Lower lobe of right lung (tissue), 2 donors: ENCODE results near the gene ISG20L2. TPM values are rescaled to one million over a fixed set of nuclear protein-coding genes. Genes with fewer than 3 reads are reported as not detected.
A peak's percentile ranks its signal among the peaks of the same experiment; 100 is the strongest.

Experiments used
- ATAC-seq, 2 donors: fragments of 200-7000 bp; cut with Tn5 transposase; one replicate each; pipeline ENCODE4 v1.9.1; 2020 to 2022; ENCODE audit warnings: mild to moderate bottlenecking in 2 of 2, moderate library complexity in 2 of 2
- DNase-seq: peaks from one replicate; pipeline ENCODE4 v3.0.0-alpha.2; 2020
- H3K27ac ChIP-seq: fragments of 200-600 bp; one replicate; pipeline ENCODE4 v1.8.0; 2022
- H3K27me3 ChIP-seq: fragments of 200-600 bp; one replicate; pipeline ENCODE4 v1.8.0; 2022; ENCODE audit warnings: low read depth
- H3K36me3 ChIP-seq: fragments of 200-600 bp; one replicate; pipeline ENCODE4 v1.8.0; 2022; ENCODE audit warnings: mild to moderate bottlenecking
- H3K4me1 ChIP-seq: fragments of 200-600 bp; one replicate; pipeline ENCODE4 v1.8.0; 2022
- H3K4me3 ChIP-seq: fragments of 200-600 bp; one replicate; pipeline ENCODE4 v1.8.0; 2022; ENCODE audit warnings: mild to moderate bottlenecking
- H3K9me3 ChIP-seq: fragments of 200-600 bp; one replicate; pipeline ENCODE4 v1.8.0; 2022
- CTCF ChIP-seq: fragments of 200-600 bp; IDR thresholded peaks from one replicate; pipeline ENCODE4 v1.8.0; 2022; ENCODE audit warnings: antibody characterized with exemption, mild to moderate bottlenecking
- intact Hi-C: fragments of 100-400 bp; cut with DNase I; formaldehyde crosslinking; loops from one replicate; pipeline ENCODE4 v1.11.0; 2022
- total RNA-seq: library from RNA; stranded (reverse); fragmentation: NEBNext Ultra II Directional; extraction: Animal tissue kit (Norgen Biotek cat#: 25700); gene quantifications from one replicate; pipeline ENCODE4 v1.2.1, GENCODE V29; 2021
- donor health status: DM: no; HTN: yes; CAD: no; lungs with severe emphysema.

The ISG20L2 gene
- total RNA-seq, 1 donor from 2014 or later, result 22.6 TPM

DNA sequence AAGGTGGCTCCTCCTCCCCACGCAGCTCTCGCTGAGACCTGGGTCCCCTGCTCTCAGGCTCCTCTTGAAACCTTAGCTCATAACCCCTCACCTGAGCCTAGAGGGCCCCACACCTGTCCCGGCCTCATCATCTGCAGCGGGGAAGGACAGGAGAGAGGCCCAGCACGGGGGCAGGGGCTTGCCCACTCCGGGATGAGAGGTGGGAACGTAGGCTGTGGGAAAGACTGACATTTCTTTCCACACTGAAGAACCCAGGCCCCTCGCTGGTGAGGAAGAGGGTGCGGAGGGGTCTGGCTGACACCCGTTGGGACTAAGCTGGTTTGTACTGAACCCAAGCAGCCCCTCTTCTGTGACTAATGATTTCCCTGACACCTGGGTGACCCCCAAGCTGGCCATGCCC lies 37.4 kb downstream of the ISG20L2 start:
- Histone ChIP-seq H3K4me1 (peaks cover 23% of the 10 kb centered on the region), H3K4me3 (no peak overlapping the region), H3K27ac (no peak overlapping the region), H3K9me3 (no peaks in the 10 kb centered on the region), H3K36me3 (no peaks in the 10 kb centered on the region), H3K27me3 (peaks cover 58% of the 10 kb centered on the region)
- DNase-seq, result no peak
- no peak for ATAC-seq
- TF ChIP-seq CTCF, result no peak
- intact Hi-C loops, result no loop called here

DNA sequence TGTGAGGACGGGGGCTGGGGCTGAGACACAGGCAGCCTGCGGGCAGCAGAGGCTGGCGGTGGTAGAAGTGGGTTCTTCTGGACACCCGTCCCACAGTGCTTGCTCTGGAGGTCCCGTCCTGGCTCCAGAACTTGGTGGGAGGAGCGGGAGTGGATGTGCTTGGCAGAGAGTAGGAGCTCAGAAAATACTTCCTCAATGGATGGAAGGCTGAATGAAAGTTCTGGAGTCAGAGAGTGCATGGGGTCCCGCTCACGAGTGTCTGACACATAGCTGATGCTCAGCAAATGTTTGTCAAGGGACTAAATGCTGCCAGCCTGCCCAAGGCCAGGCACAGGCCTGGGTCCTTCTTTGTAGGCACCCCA lies 37.9 kb downstream of the ISG20L2 start:
- DNase-seq (no peak), ATAC-seq (no peak)
- Histone ChIP-seq H3K4me3 (no peak overlapping the region), H3K27ac (no peak overlapping the region), H3K4me1 (peaks cover 23% of the 10 kb centered on the region), H3K27me3 (peaks cover 58% of the 10 kb centered on the region), H3K36me3 (no peaks in the 10 kb centered on the region), H3K9me3 (no peaks in the 10 kb centered on the region)
- TF ChIP-seq CTCF, result no peak
- intact Hi-C loops, result no loop called here

GRCh38 chr1:156689953-156690674 lies 38.5 kb downstream of the ISG20L2 start:
- Histone ChIP-seq H3K27me3 (peaks cover 58% of the 10 kb centered on the region), H3K4me1 (peaks cover 23% of the 10 kb centered on the region), H3K36me3 (no peaks in the 10 kb centered on the region), H3K27ac (no peak overlapping the region), H3K4me3 (no peak overlapping the region), H3K9me3 (no peaks in the 10 kb centered on the region)
- no peak for TF ChIP-seq CTCF
- ATAC-seq (no peak), DNase-seq (no peak)
- intact Hi-C loops, result no loop called here

DNA sequence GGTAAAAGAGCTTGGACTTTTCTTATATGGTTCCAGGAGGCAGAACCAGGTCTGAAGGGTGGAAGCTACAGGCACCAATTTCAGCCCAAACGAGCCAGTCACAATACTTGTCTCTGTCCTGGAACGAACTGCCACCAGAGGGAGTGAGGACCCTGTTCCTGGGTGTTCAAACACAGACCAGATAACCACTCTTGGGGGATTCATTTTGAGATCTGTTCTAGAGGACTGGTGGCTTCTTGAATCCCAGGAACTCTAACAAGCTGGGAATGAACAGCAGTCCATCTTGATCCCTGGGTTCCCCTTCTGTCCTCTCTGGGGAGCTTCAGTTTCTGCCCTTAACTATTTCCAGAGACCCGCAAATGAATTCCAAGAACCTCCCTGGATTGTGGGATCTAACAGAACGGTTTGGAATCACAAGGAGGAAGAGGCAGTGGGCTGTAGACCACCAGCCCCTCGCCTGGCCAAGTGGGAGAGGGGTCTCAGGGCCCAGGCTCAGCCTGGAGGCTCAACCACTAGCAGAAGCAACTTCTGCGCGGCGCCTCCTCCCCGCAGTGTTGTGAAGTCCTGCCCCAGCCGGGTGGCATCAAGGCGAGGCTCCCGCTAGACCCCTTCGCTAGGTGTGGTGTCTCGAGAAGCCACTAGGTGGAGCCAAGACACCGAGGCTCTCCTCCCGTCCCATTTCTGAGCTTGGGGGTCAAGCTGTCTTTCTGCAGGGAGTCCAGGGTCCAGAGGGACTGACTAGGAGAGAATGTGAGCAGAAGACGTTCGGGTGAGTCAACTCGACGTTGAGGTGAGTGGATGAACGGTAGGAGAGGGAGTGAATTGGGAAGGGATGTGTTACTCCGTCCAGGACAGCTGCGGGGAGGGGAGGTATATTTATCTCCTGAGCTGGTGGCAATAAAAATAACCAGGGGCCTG lies 39.3 kb downstream of the ISG20L2 start:
- H3K4me3 ChIP-seq, result no peak overlapping the region
- peak; percentile 77 for DNase-seq
- intact Hi-C loops, result no loop called here
- peak; percentile 87 to 90 for ATAC-seq
- no peaks in the 10 kb centered on the region for H3K9me3 ChIP-seq
- H3K4me1 ChIP-seq, result peaks cover 23% of the 10 kb centered on the region
- no peaks in the 10 kb centered on the region for H3K36me3 ChIP-seq
- H3K27ac ChIP-seq, result no peak overlapping the region
- TF ChIP-seq CTCF, result peak; percentile 95
- H3K27me3 ChIP-seq, result peaks cover 66% of the 10 kb centered on the region

- ATAC-seq, result no peak
- H3K27me3 ChIP-seq, result peaks cover 51% of the 10 kb centered on the region
- intact Hi-C loops, result no loop called here
These were observed 44.3 kb downstream of the ISG20L2 start for GRCh38 chr1:156684227-156684782.

More at GRCh38 chr1:156684227-156684782, 44.3 kb downstream of the ISG20L2 start:
- H3K27ac ChIP-seq, result no peak overlapping the region
- no peak for TF ChIP-seq CTCF
- no peaks in the 10 kb centered on the region for H3K9me3 ChIP-seq
- H3K4me3 ChIP-seq, result no peak overlapping the region
- H3K4me1 ChIP-seq, result peaks cover 3% of the 10 kb centered on the region
- no peaks in the 10 kb centered on the region for H3K36me3 ChIP-seq
- no peak for DNase-seq
